HFF-Myc (cell line): ENCODE results near the gene CKM.
"Not testable (repeated sequence)": the region's sequence is repeated elsewhere in the genome, so short reads cannot be mapped to it uniquely, and the experiment has no call there.

Source experiments
- DNase-seq: peaks from one replicate; pipeline ENCODE4 v3.0.0-alpha.2; 2011; ENCODE audit warnings: low read depth; ENCODE audit errors: extremely low read depth
- H3K4me3 ChIP-seq: replicated peaks from 2 replicates; pipeline ENCODE4 v1.5.1; 2011; ENCODE audit warnings: low read depth, mild to moderate bottlenecking, control low read depth, low read length
- CTCF ChIP-seq: IDR thresholded peaks from 2 replicates; pipeline ENCODE4 v1.5.1; 2012; ENCODE audit warnings: mild to moderate bottlenecking, low read depth, low read length, control low read depth; ENCODE audit errors: missing control alignments

The CKM gene

GRCh38 chr19:45322311-45322710, 364 bp downstream of the CKM start:
- TF ChIP-seq CTCF, result no peak
- DNase-seq, result no peak
- H3K4me3 ChIP-seq, result no peak overlapping the region

GRCh38 chr19:45321848-45322247, 827 bp downstream of the CKM start:
- no peak overlapping the region for H3K4me3 ChIP-seq
- no peak for DNase-seq
- TF ChIP-seq CTCF, result no peak

DNA sequence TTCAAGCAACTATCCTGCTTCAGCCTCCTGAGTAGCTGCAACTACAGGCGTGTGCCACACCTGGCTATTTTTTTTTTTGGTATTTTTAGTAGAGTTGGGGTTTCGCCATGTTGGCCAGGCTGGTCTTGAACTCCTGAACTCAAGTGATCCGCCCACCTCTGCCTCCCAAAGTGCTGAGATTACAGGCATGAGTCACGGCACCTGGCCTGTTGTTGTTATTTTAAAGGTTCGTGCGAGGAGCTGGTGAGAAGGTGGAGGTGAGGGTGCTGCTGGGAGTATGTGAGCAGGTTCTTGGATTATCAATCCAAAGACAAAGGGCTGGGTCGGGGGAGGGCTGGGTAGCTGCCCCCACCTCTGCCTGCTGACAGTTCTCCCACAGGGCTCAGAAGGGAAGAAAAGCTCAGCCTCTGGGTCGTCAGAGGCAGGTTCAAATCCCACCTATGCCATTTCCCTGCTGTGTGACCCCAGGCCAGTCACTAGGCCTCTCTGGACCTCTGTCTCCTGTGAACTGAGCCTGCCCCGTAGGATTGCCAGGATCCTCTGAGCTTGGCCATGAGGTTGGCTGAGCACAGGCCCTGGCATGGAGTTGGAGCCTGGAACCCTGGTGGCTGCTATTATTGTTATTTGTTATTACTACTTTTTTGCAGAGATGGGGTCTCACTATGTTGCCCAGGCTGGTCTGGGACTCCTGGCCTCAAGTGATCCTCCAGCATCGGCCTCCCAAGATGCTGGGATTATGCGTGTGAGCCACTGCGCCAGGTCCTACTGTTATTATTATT, 1.5 kb downstream of the CKM start:
- TF ChIP-seq CTCF, result no peak
- DNase-seq, result no peak

GRCh38 chr19:45315304-45315703, 7.4 kb downstream of the CKM start:
- no peak overlapping the region for H3K4me3 ChIP-seq
- no peak for TF ChIP-seq CTCF
- no peak for DNase-seq

More for the DNA sequence above, 1.5 kb downstream of the CKM start:
- H3K4me3 ChIP-seq, result no peak overlapping the region

DNA sequence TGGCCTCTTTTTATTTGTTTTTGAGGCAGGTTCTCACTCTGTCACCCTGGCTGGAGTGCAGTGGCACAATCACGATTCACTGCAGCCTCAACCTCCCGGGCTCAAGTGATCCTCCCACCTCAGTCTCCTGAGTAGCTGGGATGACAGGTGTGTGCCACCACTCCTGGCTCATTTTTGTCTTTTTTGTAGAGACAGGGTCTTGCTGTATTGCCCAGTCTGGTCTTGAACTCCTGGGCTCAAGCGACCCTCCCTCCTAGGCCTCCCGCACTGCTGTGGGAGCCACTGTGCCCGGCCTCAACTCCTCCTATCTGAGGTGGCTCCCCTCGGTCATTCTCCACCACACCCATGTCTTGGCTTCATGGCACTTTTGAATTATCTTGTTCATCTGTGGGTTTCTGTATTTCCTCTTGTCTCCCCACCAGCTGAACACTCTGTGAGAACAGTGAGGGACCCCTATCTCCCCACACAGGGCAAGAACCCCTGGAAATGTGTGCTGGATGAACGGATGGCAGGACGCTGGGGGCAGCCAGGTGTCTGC, 7.9 kb downstream of the CKM start:
- H3K4me3 ChIP-seq, result no peak overlapping the region
- DNase-seq, result no peak
- no peak for TF ChIP-seq CTCF

- DNase-seq, H3K4me3 ChIP-seq: not testable (repeated sequence)
Observed at GRCh38 chr19:45312285-45312684, 10.4 kb downstream of the CKM start.

DNA sequence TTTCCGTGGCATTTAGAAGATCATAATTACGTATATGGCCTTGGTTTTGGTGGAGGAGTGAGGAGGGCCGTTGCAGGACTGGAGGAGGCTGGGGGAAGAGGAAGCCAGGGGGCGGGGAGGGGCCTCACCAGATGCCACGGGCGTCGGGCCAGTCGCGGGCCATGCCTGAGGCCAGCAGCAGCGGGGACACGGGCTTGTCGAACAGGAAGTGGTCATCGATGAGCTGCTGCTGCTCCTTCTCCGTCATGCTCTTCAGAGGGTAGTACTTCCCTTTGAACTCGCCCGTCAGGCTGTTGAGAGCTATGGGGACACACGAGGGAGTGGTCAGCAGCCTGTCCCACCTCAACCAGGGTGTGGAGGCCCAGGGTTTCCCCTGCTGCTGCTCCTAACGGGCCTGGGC, 11.1 kb downstream of the CKM start:
- H3K4me3 ChIP-seq, result no peak overlapping the region
- no peak for DNase-seq

GRCh38 chr19:45309322-45309721, 13.4 kb downstream of the CKM start:
- H3K4me3 ChIP-seq, DNase-seq: not testable (repeated sequence)

More for the DNA sequence above, 11.1 kb downstream of the CKM start:
- no peak for TF ChIP-seq CTCF
